Measurements from ENCODE around the gene ATG2A. TPM values are rescaled to one million over a fixed set of nuclear protein-coding genes. Genes with fewer than 3 reads are reported as not detected.

Gene ATG2A
- total and polyA plus RNA-seq, 2 donors (not counting 3 experiments of a cell fraction or from before 2014, with no cell fraction given), result 13.4 to 24.3 TPM

- DNase-seq (ENCODE audit: low read depth, low spot score), result no peak
- no peak for TF ChIP-seq EZH2 (IDR thresholded peaks at IDR 0.05; ENCODE audit: borderline replicate concordance, low read depth, low read length, severe bottlenecking)
- TF ChIP-seq JUN (IDR thresholded peaks at IDR 0.05; ENCODE audit: borderline replicate concordance, insufficient read depth, insufficient read length, low read depth), result no peak
- no peak overlapping the region for H3K9ac ChIP-seq (replicated peaks; ENCODE audit: extremely low read depth, insufficient read depth, low read length)
- H3K79me2 ChIP-seq (ENCODE audit: control insufficient read depth, insufficient read depth, low read length), result peaks cover 23% of the 10 kb centered on the region
- peaks cover 0 to 10% of the 10 kb centered on the region in 2 experiments for H3K36me3 ChIP-seq (ENCODE audit: control insufficient read depth in 2 of 2, extremely low read depth in 1 of 2, insufficient read depth in 2 of 2, low read length in 2 of 2)
- no peaks in the 10 kb centered on the region for H4K20me1 ChIP-seq (replicated peaks; ENCODE audit: control insufficient read depth, extremely low read depth, insufficient read depth, low read length)
- H3K4me1 ChIP-seq (ENCODE audit: control insufficient read depth, extremely low read depth, insufficient read depth, low read length), result peaks cover 34% of the 10 kb centered on the region
- intact Hi-C loops (cut with micrococcal nuclease) (loop anchor here (2.0 kb wide), 1 partner anchor 63 kb away; the partner anchor contains the start of gene ATG2A), dilution Hi-C loops (cut with MboI; ENCODE audit: extremely low pct_ligation_motif_present, low sequenced_read_pairs) (no loop called here)
- no peak overlapping the region for H3K4me2 ChIP-seq (ENCODE audit: insufficient read depth, low read length)
- no peaks in the 10 kb centered on the region for H3K9me3 ChIP-seq (replicated peaks; ENCODE audit: control insufficient read depth, insufficient read depth, low read length)
- CTCF ChIA-PET, result interaction anchor here (0.8 to 9.1 kb wide), 5 partner anchors 12 to 143 kb away, joined by 3 to 101 read pairs (median 37); partner anchors contain the start of genes BATF2 and EHD1
- H3K9me1 ChIP-seq (replicated peaks; ENCODE audit: control insufficient read depth, extremely low read depth, insufficient read depth, low read length), result no peaks in the 10 kb centered on the region
- H3K4me3 ChIP-seq (replicated peaks in 1 of 3; ENCODE audit: insufficient read depth in 1 of 3, low read depth in 1 of 3, low read length in 3 of 3), result no peak overlapping the region
- BruUV-seq (replicated peaks), result no TSS peak
- no peak for FAIRE-seq
- no peaks in the 10 kb centered on the region for H3K27me3 ChIP-seq (ENCODE audit: control insufficient read depth in 2 of 2, insufficient read depth in 2 of 2, low read length in 2 of 2)
- H2AFZ ChIP-seq (ENCODE audit: low read depth, low read length), result no peak overlapping the region
- H3K27ac ChIP-seq (ENCODE audit: insufficient read depth, low read depth, low read length), result no peak overlapping the region
- POLR2A ChIA-PET, result interaction anchor here (2.1 to 2.8 kb wide), 2 partner anchors 15 to 24 kb away, joined by 12 to 18 read pairs; partner anchors contain the start of gene EHD1
Observed at GRCh38 chr11:64853709-64854108, 63.3 kb downstream of the ATG2A start.

DNA sequence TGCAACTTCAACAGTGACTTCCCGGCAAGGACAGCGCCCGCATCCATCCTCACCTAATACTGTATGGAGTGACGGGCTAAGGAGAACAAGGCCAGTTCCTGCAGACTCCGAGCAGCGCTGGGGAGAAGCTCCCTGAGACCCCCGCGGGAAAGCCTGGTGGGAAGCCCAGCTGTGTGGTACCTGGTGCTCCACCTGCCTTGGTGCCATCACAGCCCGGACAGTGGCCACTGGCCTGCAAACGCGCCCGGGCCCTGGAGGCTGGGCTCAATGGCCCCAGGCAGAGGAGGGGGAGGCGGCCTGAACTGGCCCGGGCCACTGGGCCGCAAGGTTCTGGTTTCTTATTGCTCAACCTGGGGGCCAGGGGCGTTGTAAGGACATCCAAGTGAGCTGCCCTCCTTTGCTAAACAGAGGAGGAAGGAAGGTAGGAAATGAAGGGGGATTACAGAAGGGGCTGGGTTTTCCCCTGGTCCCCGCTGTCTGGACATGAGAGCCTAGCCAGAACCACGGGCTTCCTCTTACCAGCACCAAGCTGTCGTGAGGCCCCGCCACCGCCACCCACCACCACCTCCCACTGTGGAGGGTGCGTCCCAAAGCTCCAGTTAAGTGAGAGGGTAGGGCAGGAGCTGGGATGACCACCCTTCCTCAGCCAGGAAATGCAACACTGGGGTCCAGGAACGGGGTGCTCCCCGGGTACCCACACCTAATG lies 64.1 kb downstream of the ATG2A start:
- BruUV-seq (replicated peaks), result TSS peak; percentile 45
- no peak overlapping the region for H3K4me2 ChIP-seq (ENCODE audit: insufficient read depth, low read length)
- ChIA-PET CTCF (interaction anchor here (0.8 to 9.1 kb wide), 5 partner anchors 12 to 144 kb away, joined by 3 to 101 read pairs (median 37); partner anchors contain the start of genes BATF2 and EHD1), POLR2A (interaction anchor here (2.8 kb wide), 1 partner anchor 25 kb away, joined by 18 read pairs; the partner anchor contains the start of gene EHD1)
- intact Hi-C loops (cut with micrococcal nuclease), result no loop called here
- H3K79me2 ChIP-seq (ENCODE audit: control insufficient read depth, insufficient read depth, low read length), result peaks cover 19% of the 10 kb centered on the region
- no peaks in the 10 kb centered on the region for H3K9me3 ChIP-seq (replicated peaks; ENCODE audit: control insufficient read depth, insufficient read depth, low read length)
- dilution Hi-C loops (cut with MboI; ENCODE audit: extremely low pct_ligation_motif_present, low sequenced_read_pairs), result no loop called here
- peaks cover 30% of the 10 kb centered on the region for H3K4me1 ChIP-seq (ENCODE audit: control insufficient read depth, extremely low read depth, insufficient read depth, low read length)
- H3K9ac ChIP-seq (replicated peaks; ENCODE audit: extremely low read depth, insufficient read depth, low read length), result no peak overlapping the region
- DNase-seq (ENCODE audit: low read depth, low spot score), result no peak
- no peak overlapping the region for H2AFZ ChIP-seq (ENCODE audit: low read depth, low read length)
- no peaks in the 10 kb centered on the region for H3K27me3 ChIP-seq (ENCODE audit: control insufficient read depth in 2 of 2, insufficient read depth in 2 of 2, low read length in 2 of 2)
- peaks cover 0 to 7% of the 10 kb centered on the region in 2 experiments for H3K36me3 ChIP-seq (ENCODE audit: control insufficient read depth in 2 of 2, extremely low read depth in 1 of 2, insufficient read depth in 2 of 2, low read length in 2 of 2)
- no peaks in the 10 kb centered on the region for H4K20me1 ChIP-seq (replicated peaks; ENCODE audit: control insufficient read depth, extremely low read depth, insufficient read depth, low read length)
- H3K9me1 ChIP-seq (replicated peaks; ENCODE audit: control insufficient read depth, extremely low read depth, insufficient read depth, low read length), result no peaks in the 10 kb centered on the region
- no peak overlapping the region for H3K27ac ChIP-seq (ENCODE audit: insufficient read depth, low read depth, low read length)
- no peak for FAIRE-seq
- no peak overlapping the region for H3K4me3 ChIP-seq (replicated peaks in 1 of 3; ENCODE audit: insufficient read depth in 1 of 3, low read depth in 1 of 3, low read length in 3 of 3)
- TF ChIP-seq MAX (IDR thresholded peaks at IDR 0.05; ENCODE audit: insufficient read depth, insufficient read length) (no peak), GATA2 (IDR thresholded peaks at IDR 0.05; ENCODE audit: insufficient read depth, insufficient read length, low read depth, low read length) (no peak), POLR2A (IDR thresholded peaks at IDR 0.05; ENCODE audit: low read depth, low read length) (no peak)
